ENCODE data around the gene HPX. TPM values are rescaled to one million over a fixed set of nuclear protein-coding genes. Genes with fewer than 3 reads are reported as not detected.

HPX gene
- total RNA-seq, 1 donor from 2014 or later = 1.7 TPM

DNA sequence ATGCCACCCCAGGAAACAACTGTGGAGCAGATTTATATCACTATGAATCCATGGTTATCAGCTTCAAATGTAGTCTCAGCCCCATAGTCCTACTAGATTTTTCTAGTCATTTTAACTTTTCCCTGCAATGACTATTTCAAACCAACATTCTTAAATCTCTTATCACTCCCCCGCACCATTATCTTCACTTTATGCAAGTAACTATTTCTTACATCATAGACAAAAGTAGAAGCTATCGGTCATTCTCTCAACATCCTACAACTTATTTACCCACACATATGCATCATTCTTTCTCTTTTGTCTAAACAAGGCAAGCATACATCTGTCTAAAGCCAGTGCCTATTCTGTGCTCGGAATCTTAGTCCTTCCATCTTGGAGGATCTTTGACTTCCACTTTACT lies 44.9 kb upstream of the HPX start:
- Histone ChIP-seq H3K36me3 (peaks cover 70% of the 10 kb centered on the region), H3K9me3 (no peaks in the 10 kb centered on the region), H3K4me3 (no peak overlapping the region), H3K27me3 (ENCODE audit: low read depth) (no peaks in the 10 kb centered on the region), H3K4me1 (peaks cover 13% of the 10 kb centered on the region), H3K27ac (no peak overlapping the region)
- DNase-seq (no peak), ATAC-seq (no peak)
- intact Hi-C loops (cut with DNase I) = no loop called here
- TF ChIP-seq CTCF (IDR thresholded peaks at IDR 0.05) = no peak

GRCh38 chr11:6483015-6483414 lies 42.2 kb upstream of the HPX start:
- H3K9me3 ChIP-seq = no peaks in the 10 kb centered on the region
- no peak for TF ChIP-seq CTCF (IDR thresholded peaks at IDR 0.05)
- intact Hi-C loops (cut with DNase I) = no loop called here
- H3K4me1 ChIP-seq = peaks cover 29% of the 10 kb centered on the region
- H3K4me3 ChIP-seq = no peak overlapping the region
- ATAC-seq (no peak), DNase-seq (no peak)
- H3K27ac ChIP-seq = no peak overlapping the region
- H3K36me3 ChIP-seq = peaks cover 80% of the 10 kb centered on the region
- H3K27me3 ChIP-seq (ENCODE audit: low read depth) = no peaks in the 10 kb centered on the region

GRCh38 chr11:6482441-6482840 lies 41.7 kb upstream of the HPX start:
- no peaks in the 10 kb centered on the region for H3K9me3 ChIP-seq
- no peak for DNase-seq
- no peak for TF ChIP-seq CTCF (IDR thresholded peaks at IDR 0.05)
- H3K4me1 ChIP-seq = peaks cover 29% of the 10 kb centered on the region
- H3K27me3 ChIP-seq (ENCODE audit: low read depth) = no peaks in the 10 kb centered on the region
- H3K4me3 ChIP-seq = peak overlapping the region; percentile 70
- peaks cover 80% of the 10 kb centered on the region for H3K36me3 ChIP-seq
- ATAC-seq = no peak
- intact Hi-C loops (cut with DNase I) = no loop called here
- peak overlapping the region; percentile 91 for H3K27ac ChIP-seq

- H3K27me3 ChIP-seq (ENCODE audit: low read depth) = no peaks in the 10 kb centered on the region
- H3K27ac ChIP-seq = peak overlapping the region; percentile 91
- no peaks in the 10 kb centered on the region for H3K9me3 ChIP-seq
- ATAC-seq (peak; percentile 9 to 11), DNase-seq (no peak)
- peak overlapping the region; percentile 70 for H3K4me3 ChIP-seq
- intact Hi-C loops (cut with DNase I) = no loop called here
- TF ChIP-seq CTCF (IDR thresholded peaks at IDR 0.05) = no peak
- H3K4me1 ChIP-seq = peaks cover 29% of the 10 kb centered on the region
- H3K36me3 ChIP-seq = peaks cover 80% of the 10 kb centered on the region
Observed at GRCh38 chr11:6481924-6482275, 41.1 kb upstream of the HPX start.

- peaks cover 29% of the 10 kb centered on the region for H3K4me1 ChIP-seq
- peak within 1 kb of the TSS; percentile 70 for H3K4me3 ChIP-seq
- H3K27me3 ChIP-seq (ENCODE audit: low read depth) = no peaks in the 10 kb centered on the region
- H3K9me3 ChIP-seq = no peaks in the 10 kb centered on the region
- DNase-seq (peak; percentile 100), ATAC-seq (peak; percentile 97 to 99)
- intact Hi-C loops (cut with DNase I) = no loop called here
- H3K27ac ChIP-seq = peak within 1 kb of the TSS; percentile 91
- peaks cover 79% of the 10 kb centered on the region for H3K36me3 ChIP-seq
- TF ChIP-seq CTCF (IDR thresholded peaks at IDR 0.05) = no peak
Observed at GRCh38 chr11:6481012-6481923, 40.5 kb upstream of the HPX start, which contains the start of the genes ARFIP2 and TIMM10B. ARFIP2 (minus strand) TSS chr11:6481331; CDS start chr11:6480421, 910 bp downstream. TIMM10B (plus strand) TSS chr11:6481501; CDS start chr11:6481517, 16 bp downstream.

Data from lower lobe of right lung (tissue), 2 donors.